Measurements from ENCODE around the gene PNPLA1.

Gene PNPLA1

DNA sequence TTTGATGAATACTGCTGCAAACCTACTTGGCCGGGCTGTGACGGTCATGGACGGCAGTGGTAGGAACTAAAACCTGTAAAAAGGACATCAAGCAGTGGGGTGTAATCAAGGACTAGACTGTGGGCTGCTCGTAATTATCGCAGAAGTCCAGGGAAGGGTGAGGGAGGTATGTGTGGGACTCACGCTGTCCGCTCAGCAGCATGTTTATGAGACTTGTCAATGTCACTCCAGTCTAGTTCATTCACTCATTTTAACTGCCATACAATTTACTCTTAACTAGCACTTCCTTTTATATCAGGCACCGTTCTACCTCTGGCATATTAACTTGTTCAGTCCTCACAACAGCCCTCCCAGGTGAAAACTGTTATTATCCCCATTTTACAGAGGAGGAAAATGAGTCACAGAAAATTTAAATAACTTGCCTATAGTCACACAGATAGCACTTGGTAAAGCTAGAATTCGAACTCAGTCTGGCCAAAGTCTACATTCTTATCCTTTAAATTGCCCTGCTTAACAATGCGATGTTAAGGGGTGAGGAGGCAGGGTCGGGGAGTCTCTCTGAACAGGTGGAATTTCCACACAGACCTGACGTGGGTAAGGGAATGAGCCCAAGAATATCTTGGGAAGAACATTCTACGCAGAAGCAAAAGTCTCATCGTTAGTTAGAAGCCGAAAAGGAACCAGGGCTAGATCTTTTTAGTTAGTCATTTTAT is 4.1 kb downstream of the PNPLA1 start:
- TF ChIP-seq TEAD4 (IDR thresholded peaks at IDR 0.05) (no peak), TAF1 (IDR thresholded peaks at IDR 0.05; ENCODE audit: low read depth) (no peak), ZBTB7A (IDR thresholded peaks at IDR 0.05; ENCODE audit: low read depth) (no peak), NFIC (IDR thresholded peaks at IDR 0.05) (no peak), FOXM1 (IDR thresholded peaks at IDR 0.05; ENCODE audit: borderline replicate concordance, low read depth) (no peak), CREB1 (IDR thresholded peaks at IDR 0.05; ENCODE audit: low read depth) (no peak), RAD21 (IDR thresholded peaks at IDR 0.05; ENCODE audit: low read depth) (no peak), YY1 (IDR thresholded peaks at IDR 0.05; ENCODE audit: low read depth) (no peak), TCF12 (IDR thresholded peaks at IDR 0.05; ENCODE audit: low read depth) (no peak), EGR1 (IDR thresholded peaks at IDR 0.05) (no peak), EP300 (IDR thresholded peaks at IDR 0.05; ENCODE audit: borderline replicate concordance) (no peak)
- TF ChIP-seq, protein P1, sequence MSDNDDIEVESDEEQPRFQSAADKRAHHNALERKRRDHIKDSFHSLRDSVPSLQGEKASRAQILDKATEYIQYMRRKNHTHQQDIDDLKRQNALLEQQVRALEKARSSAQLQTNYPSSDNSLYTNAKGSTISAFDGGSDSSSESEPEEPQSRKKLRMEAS (IDR thresholded peaks at IDR 0.05) = no peak
- TF ChIP-seq, protein P2, sequence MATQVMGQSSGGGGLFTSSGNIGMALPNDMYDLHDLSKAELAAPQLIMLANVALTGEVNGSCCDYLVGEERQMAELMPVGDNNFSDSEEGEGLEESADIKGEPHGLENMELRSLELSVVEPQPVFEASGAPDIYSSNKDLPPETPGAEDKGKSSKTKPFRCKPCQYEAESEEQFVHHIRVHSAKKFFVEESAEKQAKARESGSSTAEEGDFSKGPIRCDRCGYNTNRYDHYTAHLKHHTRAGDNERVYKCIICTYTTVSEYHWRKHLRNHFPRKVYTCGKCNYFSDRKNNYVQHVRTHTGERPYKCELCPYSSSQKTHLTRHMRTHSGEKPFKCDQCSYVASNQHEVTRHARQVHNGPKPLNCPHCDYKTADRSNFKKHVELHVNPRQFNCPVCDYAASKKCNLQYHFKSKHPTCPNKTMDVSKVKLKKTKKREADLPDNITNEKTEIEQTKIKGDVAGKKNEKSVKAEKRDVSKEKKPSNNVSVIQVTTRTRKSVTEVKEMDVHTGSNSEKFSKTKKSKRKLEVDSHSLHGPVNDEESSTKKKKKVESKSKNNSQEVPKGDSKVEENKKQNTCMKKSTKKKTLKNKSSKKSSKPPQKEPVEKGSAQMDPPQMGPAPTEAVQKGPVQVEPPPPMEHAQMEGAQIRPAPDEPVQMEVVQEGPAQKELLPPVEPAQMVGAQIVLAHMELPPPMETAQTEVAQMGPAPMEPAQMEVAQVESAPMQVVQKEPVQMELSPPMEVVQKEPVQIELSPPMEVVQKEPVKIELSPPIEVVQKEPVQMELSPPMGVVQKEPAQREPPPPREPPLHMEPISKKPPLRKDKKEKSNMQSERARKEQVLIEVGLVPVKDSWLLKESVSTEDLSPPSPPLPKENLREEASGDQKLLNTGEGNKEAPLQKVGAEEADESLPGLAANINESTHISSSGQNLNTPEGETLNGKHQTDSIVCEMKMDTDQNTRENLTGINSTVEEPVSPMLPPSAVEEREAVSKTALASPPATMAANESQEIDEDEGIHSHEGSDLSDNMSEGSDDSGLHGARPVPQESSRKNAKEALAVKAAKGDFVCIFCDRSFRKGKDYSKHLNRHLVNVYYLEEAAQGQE (IDR thresholded peaks at IDR 0.05; ENCODE audit: low read depth) = no peak

DNA sequence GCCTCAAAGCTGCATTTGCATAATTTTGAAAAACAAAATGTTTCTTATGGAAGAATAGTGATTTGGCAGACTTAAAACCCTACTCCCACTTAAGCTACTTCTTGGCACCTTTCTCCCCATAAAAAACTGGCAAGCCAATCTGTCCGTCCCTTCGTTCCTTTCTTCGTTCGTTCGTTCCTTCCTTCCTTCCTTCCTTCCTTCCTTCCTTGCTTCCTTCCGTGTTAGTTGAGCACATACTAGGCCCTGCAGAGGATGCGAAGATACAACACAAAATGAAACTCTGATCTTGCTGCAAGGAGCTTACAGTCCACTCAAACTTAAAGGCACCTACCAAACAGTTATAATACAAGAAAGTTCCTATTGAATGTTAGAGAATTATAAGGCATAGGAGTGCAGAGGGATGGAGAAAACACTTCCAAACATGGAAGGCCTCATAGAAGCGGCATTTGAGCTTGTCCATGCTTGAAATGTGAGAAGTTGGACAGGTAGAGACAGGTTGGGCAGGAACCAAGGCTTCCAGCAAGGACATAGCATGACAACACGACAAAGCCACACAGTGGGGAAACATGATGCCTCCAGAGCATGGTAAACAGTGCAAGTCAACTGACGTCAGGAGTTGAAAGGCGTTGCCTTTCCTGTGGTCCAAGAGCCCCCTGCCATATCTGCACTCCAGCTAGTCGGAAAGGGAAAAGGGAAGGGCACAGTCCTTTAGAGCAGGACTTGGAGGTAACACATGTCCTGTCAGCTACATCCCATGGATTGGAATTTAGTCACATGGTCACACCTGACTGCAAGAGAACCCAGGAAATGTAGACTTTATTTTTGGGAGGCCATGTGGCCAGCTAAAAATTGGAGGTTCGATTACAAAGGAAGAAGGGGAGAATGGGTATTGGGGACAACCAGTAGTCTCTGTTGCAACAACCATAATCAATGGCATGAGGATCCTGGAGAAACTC is 7.0 kb downstream of the PNPLA1 start:
- TF ChIP-seq ZBTB7A (IDR thresholded peaks at IDR 0.05; ENCODE audit: low read depth) (no peak), TAF1 (IDR thresholded peaks at IDR 0.05; ENCODE audit: low read depth) (no peak), TCF12 (IDR thresholded peaks at IDR 0.05; ENCODE audit: low read depth) (no peak), CREB1 (IDR thresholded peaks at IDR 0.05; ENCODE audit: low read depth) (no peak), RAD21 (IDR thresholded peaks at IDR 0.05; ENCODE audit: low read depth) (no peak), FOXM1 (IDR thresholded peaks at IDR 0.05; ENCODE audit: borderline replicate concordance, low read depth) (no peak), EGR1 (IDR thresholded peaks at IDR 0.05) (no peak), YY1 (IDR thresholded peaks at IDR 0.05; ENCODE audit: low read depth) (no peak), TEAD4 (IDR thresholded peaks at IDR 0.05) (no peak), CEBPB (IDR thresholded peaks at IDR 0.05) (no peak), EP300 (IDR thresholded peaks at IDR 0.05; ENCODE audit: borderline replicate concordance) (no peak), NFIC (IDR thresholded peaks at IDR 0.05) (no peak)
- TF ChIP-seq, protein P3, sequence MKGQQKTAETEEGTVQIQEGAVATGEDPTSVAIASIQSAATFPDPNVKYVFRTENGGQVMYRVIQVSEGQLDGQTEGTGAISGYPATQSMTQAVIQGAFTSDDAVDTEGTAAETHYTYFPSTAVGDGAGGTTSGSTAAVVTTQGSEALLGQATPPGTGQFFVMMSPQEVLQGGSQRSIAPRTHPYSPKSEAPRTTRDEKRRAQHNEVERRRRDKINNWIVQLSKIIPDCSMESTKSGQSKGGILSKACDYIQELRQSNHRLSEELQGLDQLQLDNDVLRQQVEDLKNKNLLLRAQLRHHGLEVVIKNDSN (IDR thresholded peaks at IDR 0.05) = no peak
- TF ChIP-seq, protein P2 (IDR thresholded peaks at IDR 0.05; ENCODE audit: low read depth) = no peak
- TF ChIP-seq, protein P1 (IDR thresholded peaks at IDR 0.05) = no peak

GRCh38 chr6:36277946-36278470 is 8.1 kb downstream of the PNPLA1 start:
- TF ChIP-seq, protein P1 (IDR thresholded peaks at IDR 0.05) = no peak

GRCh38 chr6:36280467-36280866 is 10.6 kb downstream of the PNPLA1 start:
- TF ChIP-seq EP300 (IDR thresholded peaks at IDR 0.05; ENCODE audit: borderline replicate concordance) (no peak), TAF1 (IDR thresholded peaks at IDR 0.05; ENCODE audit: low read depth) (no peak), ZBTB7A (IDR thresholded peaks at IDR 0.05; ENCODE audit: low read depth) (no peak)
- TF ChIP-seq, protein P2 (IDR thresholded peaks at IDR 0.05; ENCODE audit: low read depth) = no peak
